K562 (cell line): ENCODE measurements around the gene MARVELD1. TPM values are rescaled to one million over a fixed set of nuclear protein-coding genes. Genes with fewer than 3 reads are reported as not detected.

Source experiments
- ATAC-seq: fragments of 200-7000 bp; cut with Tn5 transposase; 3 replicates; pipeline ENCODE4 v1.9.1; 2020; ENCODE audit warnings: moderate library complexity
- BruUV-seq: library from RNA; stranded (reverse); fragments of 400-500 nt; replicated peaks from 2 replicates; lab custom pipeline; 2021; lab: Mats Ljungman, UMichigan
- CTCF ChIA-PET: fragments of 300-600 bp; formaldehyde crosslinking; extraction: SDS; loops from one replicate; lab custom pipeline; 2021; ENCODE audit warnings: low intra/inter-chr PET ratio; lab: Yijun Ruan, JAX
- POLR2A ChIA-PET: fragments of 300-600, 350-650 bp; sonication (Branson Sonifier 250); formaldehyde crosslinking; extraction: SDS; loops from one replicate; lab custom pipeline; 2021; ENCODE audit warnings: antibody characterized with exemption, inconsistent platforms; lab: Yijun Ruan, JAX
- DNase-seq, 4 experiments: peaks; one replicate each; pipeline versions ENCODE4 v3.0.0 to v3.0.0-alpha.2; 2011 to 2018; ENCODE audit warnings: low spot score in 3 of 4, mixed read lengths in 3 of 4; ENCODE audit errors: extremely low read depth in 1 of 4
- FAIRE-seq: peaks from 2 replicates; lab custom pipeline; 2011; peaks lifted over from hg19 to GRCh38; lab: Jason Lieb, UNC
- H2AFZ ChIP-seq: 2 replicates; pipeline ENCODE4 v1.6.0; 2011; ENCODE audit warnings: low read depth, low read length, control low read depth, inconsistent platforms
- H3K27ac ChIP-seq: fragments of 200-600 bp; 3 replicates; pipeline ENCODE4 v1.8.0; 2011; ENCODE audit warnings: low read depth, mild to moderate bottlenecking, control low read depth, inconsistent platforms, low read length, moderate library complexity, mixed read lengths; ENCODE audit errors: extremely low read depth
- H3K27me3 ChIP-seq, 2 experiments: fragments of 300-600 bp in 1 of 2; 2 replicates in 1 of 2; 3 replicates in 1 of 2; pipeline versions ENCODE4 v1.6.0 to v1.8.0; 2011; ENCODE audit warnings: inconsistent platforms in 2 of 2, low read length in 2 of 2, mild to moderate bottlenecking in 1 of 2, mixed read lengths in 1 of 2, moderate library complexity in 1 of 2; ENCODE audit not compliant: control insufficient read depth in 2 of 2, insufficient read depth in 2 of 2
- H3K36me3 ChIP-seq: fragments of 300-600 bp; 3 replicates; pipeline ENCODE4 v1.8.0; 2011; ENCODE audit warnings: mild to moderate bottlenecking, low read length, inconsistent platforms; ENCODE audit not compliant: control insufficient read depth, insufficient read depth
- H3K4me1 ChIP-seq, 2 experiments: fragments of 200-600 bp in 1 of 2; replicated peaks in 1 of 2; 2 replicates in 1 of 2; 3 replicates in 1 of 2; pipeline versions ENCODE4 v1.5.1 to v1.8.0; 2011; ENCODE audit warnings: inconsistent platforms in 2 of 2, low read length in 2 of 2, mild to moderate bottlenecking in 1 of 2, mixed read lengths in 1 of 2, moderate library complexity in 1 of 2; ENCODE audit not compliant: control insufficient read depth in 2 of 2, insufficient read depth in 2 of 2
- H3K4me2 ChIP-seq: 2 replicates; pipeline ENCODE4 v1.6.1; 2011; ENCODE audit warnings: low read length, control low read depth, inconsistent platforms, mixed read lengths; ENCODE audit not compliant: insufficient read depth
- H3K4me3 ChIP-seq: fragments of 200-600 bp; sonication (generic), shearing (Covaris generic); 2 replicates; pipeline ENCODE4 v1.5.1; 2016; ENCODE audit warnings: control low read depth, inconsistent platforms
- H3K79me2 ChIP-seq: fragments of 200-600 bp; 3 replicates; pipeline ENCODE4 v1.8.0; 2011; ENCODE audit warnings: low read length, inconsistent platforms; ENCODE audit not compliant: control insufficient read depth, insufficient read depth
- H3K9ac ChIP-seq, 2 experiments: 2 replicates each; pipeline versions ENCODE4 v1.6.0 to v1.6.1; 2011; ENCODE audit warnings: low read depth in 2 of 2, low read length in 2 of 2, control low read depth in 1 of 2, inconsistent platforms in 1 of 2, mild to moderate bottlenecking in 1 of 2, mixed read lengths in 1 of 2; ENCODE audit not compliant: insufficient read depth in 1 of 2
- H3K9me1 ChIP-seq: one replicate; pipeline ENCODE4 v1.6.0; 2011; ENCODE audit warnings: inconsistent platforms, mild to moderate bottlenecking, low read length, moderate library complexity; ENCODE audit not compliant: control insufficient read depth, insufficient read depth
- H3K9me3 ChIP-seq: replicated peaks from 2 replicates; pipeline ENCODE4 v1.5.1; 2011; ENCODE audit warnings: low read depth, low read length, inconsistent platforms; ENCODE audit not compliant: control insufficient read depth, insufficient read depth
- H4K20me1 ChIP-seq: replicated peaks from 2 replicates; pipeline ENCODE4 v1.6.1; 2011; ENCODE audit warnings: low read length, inconsistent platforms, mixed read lengths; ENCODE audit not compliant: control insufficient read depth, insufficient read depth
- CAMTA2 ChIP-seq: fragments of 250-450 bp; sonication (Bioruptor Pico); conservative IDR thresholded peaks from 2 replicates; pipeline ENCODE4 v1.5.1; 2022
- CBFA2T3 ChIP-seq: fragments of 450-650 bp; IDR thresholded peaks from 2 replicates; pipeline ENCODE4 v1.6.1; 2017
- CHCHD3 ChIP-seq: fragments of 250-450 bp; sonication (Bioruptor Pico); IDR thresholded peaks from 2 replicates; pipeline ENCODE4 v2.1.2; 2022; ENCODE audit warnings: mild to moderate bottlenecking
- KDM5B ChIP-seq: fragments of 200-600 bp; sonication (generic); IDR thresholded peaks from 2 replicates; pipeline ENCODE4 v1.6.1; 2012; ENCODE audit warnings: low read depth, mild to moderate bottlenecking, moderate library complexity, low read length, control low read depth, inconsistent platforms; ENCODE audit not compliant: insufficient replicate concordance
- NR4A1 ChIP-seq, 2 experiments: fragments of 250-450 bp in 1 of 2; fragments of 450-650 bp in 1 of 2; sonication (Bioruptor Pico) in 1 of 2; IDR thresholded peaks; 2 replicates each; pipeline versions ENCODE4 v1.4.0 to v1.6.1; 2016 to 2020; ENCODE audit warnings: mild to moderate bottlenecking in 2 of 2, missing compliant biosample characterization in 1 of 2, missing genetic modification characterization in 1 of 2, moderate library complexity in 1 of 2
- SMARCC2 ChIP-seq: fragments of 450-650 bp; IDR thresholded peaks from 2 replicates; pipeline ENCODE4 v1.6.1; 2017; ENCODE audit warnings: antibody characterized with exemption, moderate library complexity, mild to moderate bottlenecking, low read depth
- STAT5A ChIP-seq: IDR thresholded peaks from 2 replicates; pipeline ENCODE4 v1.6.1; 2012; ENCODE audit warnings: low read length, inconsistent platforms, borderline replicate concordance
- TBP ChIP-seq: optimal IDR thresholded peaks from 2 replicates; pipeline ENCODE3; 2011; ENCODE audit warnings: low read depth, low read length, improper control_type of control experiment
- TCF3 ChIP-seq: sonication (generic); formaldehyde crosslinking; IDR thresholded peaks from 2 replicates; pipeline ENCODE4 v1.4.0; 2020; ENCODE audit warnings: mild to moderate bottlenecking, missing genetic modification reagents
- TRIM28 ChIP-seq: fragments of 450-650 bp; IDR thresholded peaks from 2 replicates; pipeline ENCODE4 v1.6.1; 2017
- U2AF1 ChIP-seq: fragments of 200-400 bp; formaldehyde crosslinking; optimal IDR thresholded peaks from 2 replicates; pipeline ENCODE3; 2017; ENCODE audit warnings: mild to moderate bottlenecking, low read depth, low read length, moderate library complexity
- ZFPM2 ChIP-seq: fragments of 250-450 bp; sonication (Bioruptor Pico); IDR thresholded peaks from 2 replicates; pipeline ENCODE4 v1.5.1; 2022; ENCODE audit warnings: mild to moderate bottlenecking
- ZFX ChIP-seq: sonication (generic); formaldehyde crosslinking; IDR thresholded peaks from 2 replicates; pipeline ENCODE4 v1.8.0; 2022; ENCODE audit warnings: mild to moderate bottlenecking, missing genetic modification reagents, moderate library complexity
- ZNF224 ChIP-seq: sonication (generic); formaldehyde crosslinking; IDR thresholded peaks from 2 replicates; pipeline ENCODE4 v1.8.0; 2022; ENCODE audit warnings: mild to moderate bottlenecking, missing genetic modification reagents
- ZNF395 ChIP-seq: fragments of 200-800 bp; sonication (Bioruptor generic); IDR thresholded peaks from 2 replicates; pipeline ENCODE4 v1.6.1; 2017; ENCODE audit warnings: missing genetic modification characterization, missing compliant biosample characterization
- ZNF695 ChIP-seq: fragments of 450-650 bp; formaldehyde crosslinking; IDR thresholded peaks from 2 replicates; pipeline ENCODE4 v1.4.0; 2020; ENCODE audit warnings: mild to moderate bottlenecking, moderate library complexity
- WGBS: fragments of 100-300 bp; shearing (Covaris generic); methylation state at CpG from one replicate; pipeline ENCODE4 v1.1.6; 2016; ENCODE audit warnings: low coverage, mixed read lengths; ENCODE audit not compliant: insufficient coverage; ENCODE audit errors: missing lambda C conversion rate; 5-methylcytosine and 5-hydroxymethylcytosine counted together
- in situ Hi-C: fragments of 300-500 bp; cut with MboI; formaldehyde crosslinking; loops from 4 replicates; pipeline ENCODE4 v1.15.0; 2018; ENCODE audit warnings: inconsistent platforms, mixed read lengths
- intact Hi-C: fragments of 100-400 bp; cut with micrococcal nuclease; formaldehyde crosslinking; loops from 2 replicates; pipeline ENCODE4 v1.14.2; 2022
- polyA plus RNA-seq, 8 experiments: library from polyadenylated mRNA; depleted of rRNA in 4 of 8; stranded (reverse) in 5 of 8; unstranded in 3 of 8; fragments of >200 nt; fragmentation: Nextera tagmentation in 2 of 8; fragmentation: Illumina TruSeq in 1 of 8; extraction: Ambion mirVana in 2 of 8; extraction: Trizol in 1 of 8; gene quantifications; 2 replicates each; pipeline versions ENCODE4 v1.2.1 to v1.2.3, GENCODE V29; 2011 to 2014; ENCODE audit warnings: inconsistent platforms in 1 of 8, missing spikeins in 1 of 8
- total RNA-seq, 7 experiments: library from RNA; depleted of rRNA in 6 of 7; stranded (reverse); fragments of >200 nt in 6 of 7; fragmentation: Illumina TruSeq in 2 of 7; extraction: Trizol in 2 of 7; gene quantifications; 2 replicates each; pipeline versions ENCODE4 v1.2.1 to v1.2.3, GENCODE V29; 2011 to 2021; ENCODE audit warnings: low replicate concordance in 1 of 7

MARVELD1 gene
- total and polyA plus RNA-seq, 9 of the 15 experiments (the other 6 are each of a cell fraction or from before 2014, with no cell fraction given) = 2.7 to 12.5 (median 5.3) TPM

DNA sequence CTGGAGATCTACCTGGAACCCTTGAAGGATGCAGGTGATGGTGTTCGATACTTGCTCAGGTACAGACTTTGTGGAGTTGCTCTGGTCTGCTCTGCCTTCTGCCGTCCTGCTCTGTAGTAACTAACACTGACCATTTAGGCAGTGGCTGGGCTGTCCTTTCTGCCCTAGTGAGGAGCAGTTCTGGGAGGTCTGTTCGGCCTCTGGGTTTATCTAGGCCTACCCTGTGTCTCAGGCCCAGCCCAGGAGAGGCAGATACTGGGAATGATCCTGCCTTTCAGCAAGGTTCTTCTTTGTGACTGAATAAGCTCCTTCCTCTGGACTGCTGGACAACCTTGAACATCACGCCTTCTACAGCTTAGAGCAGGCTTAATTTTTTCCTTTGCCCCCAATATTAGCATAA lies 25.1 kb downstream of the MARVELD1 start:
- ATAC-seq (peak; percentile 64), FAIRE-seq (peak; percentile 23), DNase-seq (peak in 2 of 4 experiments; percentile 53 to 67)
- Histone ChIP-seq H4K20me1 (peaks cover 6% of the 10 kb centered on the region; the same call in 1 of the 2 replicates), H3K9me3 (no peaks in the 10 kb centered on the region; the same call in 1 of the 2 replicates), H3K4me2 (peak overlapping the region; percentile 92), H3K4me1 (peaks cover 20 to 31% of the 10 kb centered on the region in 2 experiments), H2AFZ (no peak overlapping the region), H3K4me3 (peak overlapping the region; percentile 84), H3K27me3 (no peaks in the 10 kb centered on the region), H3K79me2 (peaks cover 58% of the 10 kb centered on the region), H3K36me3 (peaks cover 33% of the 10 kb centered on the region), H3K9ac (peak overlapping the region; percentile 53 to 94; a peak in 3 of 4 replicates), H3K9me1 (no peaks in the 10 kb centered on the region), H3K27ac (peak overlapping the region; percentile 90; the same call in 2 of the 3 replicates)
- 47% methylated on average over 4 of the region's 4 CpGs for WGBS
- in situ Hi-C loops (no loop called here), intact Hi-C loops (no loop called here)
- TF ChIP-seq TBP = peak; percentile 31
- TF ChIP-seq CBFA2T3 = peak; percentile 35
- TF ChIP-seq STAT5A = no peak
- peak; percentile 33 for TF ChIP-seq TCF3 (CRISPR knock-in tag)
- TF ChIP-seq KDM5B = no peak
- TF ChIP-seq ZFX (CRISPR knock-in tag) = peak; percentile 18; the same call in 1 of the 2 replicates
- ChIA-PET POLR2A (interaction anchor here (0.6 kb wide), 1 partner anchor 29 kb away, joined by 3 read pairs; no protein-coding TSS in a partner anchor), CTCF (no interaction called here)
- BruUV-seq = no TSS peak

- in situ Hi-C loops (no loop called here), intact Hi-C loops (no loop called here)
- no peaks in the 10 kb centered on the region for H3K9me1 ChIP-seq
- CTCF ChIA-PET = no interaction called here
- peaks cover 6% of the 10 kb centered on the region; the same call in 1 of the 2 replicates for H4K20me1 ChIP-seq
- no peaks in the 10 kb centered on the region for H3K27me3 ChIP-seq
- H3K4me3 ChIP-seq = no peak overlapping the region
- POLR2A ChIA-PET = no interaction called here
- H2AFZ ChIP-seq = no peak overlapping the region
- 100% methylated on average over 1 of the region's 2 CpGs for WGBS
- no TSS peak for BruUV-seq
- no peak overlapping the region for H3K9ac ChIP-seq
- H3K79me2 ChIP-seq = peaks cover 67% of the 10 kb centered on the region
- peaks cover 50% of the 10 kb centered on the region for H3K36me3 ChIP-seq
- H3K27ac ChIP-seq = no peak overlapping the region
- peaks cover 28 to 43% of the 10 kb centered on the region in 2 experiments for H3K4me1 ChIP-seq
- ATAC-seq (no peak), DNase-seq (no peak), FAIRE-seq (no peak)
- no peak overlapping the region for H3K4me2 ChIP-seq
- no peaks in the 10 kb centered on the region; the same call in 1 of the 2 replicates for H3K9me3 ChIP-seq
- TF ChIP-seq SMARCC2 = no peak
- no peak for TF ChIP-seq U2AF1
- no peak for TF ChIP-seq CAMTA2 (CRISPR knock-in tag)
- no peak for TF ChIP-seq CHCHD3 (CRISPR knock-in tag)
- no peak for TF ChIP-seq TRIM28
- TF ChIP-seq NR4A1 (CRISPR knock-in tag; IDR thresholded peaks at IDR 0.05) = no peak
- TF ChIP-seq NR4A1 (tag; IDR thresholded peaks at IDR 0.05) = no peak
- no peak for TF ChIP-seq ZFPM2 (CRISPR knock-in tag)
- no peak for TF ChIP-seq ZNF695
- no peak for TF ChIP-seq ZNF224 (CRISPR knock-in tag)
- no peak for TF ChIP-seq ZNF395
Observed at GRCh38 chr10:97740613-97741012, 27.1 kb downstream of the MARVELD1 start.
